IMR-90 (cell line): Measurements from ENCODE around the gene CKS1B. TPM values are rescaled to one million over a fixed set of nuclear protein-coding genes. Genes with fewer than 3 reads are reported as not detected.

Source experiments
- ATAC-seq: fragments of 200-7000 bp; cut with Tn5 transposase; 2 replicates; pipeline ENCODE4 v1.9.1; 2020; ENCODE audit warnings: low read depth, mild to moderate bottlenecking, moderate library complexity
- BruUV-seq: library from RNA; stranded (reverse); fragments of 400-500 nt; replicated peaks from 2 replicates; lab custom pipeline; 2021; lab: Mats Ljungman, UMichigan
- CTCF ChIA-PET: fragments of 300-600 bp; formaldehyde crosslinking; extraction: SDS; loops from one replicate; lab custom pipeline; 2021; ENCODE audit warnings: antibody characterized with exemption; lab: Yijun Ruan, JAX
- POLR2A ChIA-PET: fragments of 300-600 bp; sonication (Branson Sonifier 250); formaldehyde crosslinking; loops from one replicate; lab custom pipeline; 2022; ENCODE audit warnings: antibody characterized with exemption; ENCODE audit not compliant: unreplicated experiment; lab: Charles Lee
- DNase-seq: peaks from one replicate; pipeline ENCODE4 v3.0.0; 2013
- H2AFZ ChIP-seq: replicated peaks from 2 replicates; pipeline ENCODE3; 2013; ENCODE audit warnings: low read length, mild to moderate bottlenecking; ENCODE audit not compliant: poor library complexity
- H2AK5ac ChIP-seq: 2 replicates; pipeline ENCODE4 v1.6.1; 2013; ENCODE audit warnings: low read depth, low read length, inconsistent platforms
- H2AK9ac ChIP-seq: replicated peaks from 2 replicates; pipeline ENCODE3; 2013; ENCODE audit warnings: mild to moderate bottlenecking, low read depth, low read length, moderate library complexity; ENCODE audit not compliant: poor library complexity
- H2BK120ac ChIP-seq: 2 replicates; pipeline ENCODE4 v1.6.1; 2013; ENCODE audit warnings: low read depth, low read length, inconsistent platforms
- H2BK15ac ChIP-seq: 3 replicates; pipeline ENCODE4 v1.6.1; 2013; ENCODE audit warnings: low read depth, low read length, inconsistent platforms
- H2BK20ac ChIP-seq: 2 replicates; pipeline ENCODE4 v1.6.1; 2013; ENCODE audit warnings: low read depth, mild to moderate bottlenecking, inconsistent platforms, low read length, moderate library complexity
- H2BK5ac ChIP-seq: 2 replicates; pipeline ENCODE4 v1.6.1; 2013; ENCODE audit warnings: mild to moderate bottlenecking, low read depth, low read length, inconsistent platforms; ENCODE audit not compliant: poor library complexity, severe bottlenecking
- H3K14ac ChIP-seq: replicated peaks from 2 replicates; pipeline ENCODE4 v1.6.1; 2013; ENCODE audit warnings: low read depth, low read length, inconsistent platforms
- H3K18ac ChIP-seq: 2 replicates; pipeline ENCODE4 v1.6.1; 2013; ENCODE audit warnings: low read depth, low read length, control low read depth
- H3K23ac ChIP-seq: 2 replicates; pipeline ENCODE4 v1.6.1; 2013; ENCODE audit warnings: low read depth, low read length, inconsistent platforms
- H3K27ac ChIP-seq: 2 replicates; pipeline ENCODE4 v1.5.1; 2013; ENCODE audit warnings: mild to moderate bottlenecking, control low read depth, low read length; ENCODE audit not compliant: insufficient read depth
- H3K27me3 ChIP-seq: 2 replicates; pipeline ENCODE4 v1.6.1; 2013; ENCODE audit warnings: low read length; ENCODE audit not compliant: control insufficient read depth, insufficient read depth
- H3K36me3 ChIP-seq: 2 replicates; pipeline ENCODE4 v1.6.1; 2013; ENCODE audit warnings: low read length, mixed read lengths; ENCODE audit not compliant: control insufficient read depth, insufficient read depth
- H3K4ac ChIP-seq: 2 replicates; pipeline ENCODE4 v1.6.1; 2013; ENCODE audit warnings: low read depth, low read length, inconsistent platforms
- H3K4me1 ChIP-seq: 2 replicates; pipeline ENCODE4 v1.6.1; 2013; ENCODE audit warnings: low read length, mixed read lengths; ENCODE audit not compliant: control insufficient read depth, insufficient read depth
- H3K4me2 ChIP-seq: 2 replicates; pipeline ENCODE4 v1.6.1; 2013; ENCODE audit warnings: low read depth, mild to moderate bottlenecking, control low read depth, low read length, moderate library complexity
- H3K4me3 ChIP-seq: 2 replicates; pipeline ENCODE4 v1.5.1; 2013; ENCODE audit warnings: low read depth, mild to moderate bottlenecking, control low read depth, low read length, moderate library complexity; ENCODE audit not compliant: insufficient read depth
- H3K56ac ChIP-seq: 2 replicates; pipeline ENCODE4 v1.6.1; 2013; ENCODE audit warnings: low read length, inconsistent platforms; ENCODE audit not compliant: insufficient read depth; ENCODE audit errors: extremely low read depth
- H3K79me1 ChIP-seq, 2 experiments: 2 replicates each; pipeline ENCODE4 v1.6.1; 2013; ENCODE audit warnings: low read length in 2 of 2, inconsistent platforms in 1 of 2, low read depth in 1 of 2
- H3K9ac ChIP-seq: 2 replicates; pipeline ENCODE4 v1.6.1; 2013; ENCODE audit warnings: low read depth, low read length, control low read depth
- H3K9me1 ChIP-seq: 2 replicates; pipeline ENCODE4 v1.6.1; 2013; ENCODE audit warnings: low read length, inconsistent platforms; ENCODE audit not compliant: insufficient read depth
- H3K9me3 ChIP-seq: 2 replicates; pipeline ENCODE4 v1.6.1; 2013; ENCODE audit warnings: low read length; ENCODE audit not compliant: control insufficient read depth, insufficient read depth
- H4K20me1 ChIP-seq: 2 replicates; pipeline ENCODE4 v1.6.1; 2013; ENCODE audit warnings: low read length, inconsistent platforms; ENCODE audit not compliant: insufficient read depth
- H4K5ac ChIP-seq: 2 replicates; pipeline ENCODE4 v1.6.1; 2013; ENCODE audit warnings: mild to moderate bottlenecking, low read depth, low read length, control low read depth
- H4K8ac ChIP-seq, 2 experiments: 2 replicates each; pipeline ENCODE4 v1.6.1; 2013; ENCODE audit warnings: low read depth in 2 of 2, low read length in 2 of 2, control low read depth in 1 of 2, inconsistent platforms in 1 of 2
- H4K91ac ChIP-seq: 2 replicates; pipeline ENCODE4 v1.6.1; 2013; ENCODE audit warnings: low read depth, low read length, inconsistent platforms; ENCODE audit not compliant: insufficient read depth
- CEBPB ChIP-seq: IDR thresholded peaks from 2 replicates; pipeline ENCODE4 v1.6.1; 2012; ENCODE audit warnings: low read depth, low read length, improper control_type of control experiment
- NFE2L2 ChIP-seq: fragments of 150-350 bp; IDR thresholded peaks from 2 replicates; pipeline ENCODE4 v1.6.1; 2016; ENCODE audit warnings: low read depth, mild to moderate bottlenecking, low read length
- POLR2A ChIP-seq: IDR thresholded peaks from 2 replicates; pipeline ENCODE4 v1.6.1; 2012; ENCODE audit warnings: mild to moderate bottlenecking, low read depth, low read length
- WGBS, 2 experiments: methylation state at CpG; one replicate each; pipeline versions ENCODE4 v1.1.5 to v1.1.7; 2013; ENCODE audit warnings: missing lambda C conversion rate in 2 of 2; ENCODE audit not compliant: insufficient read length in 1 of 2; ENCODE audit errors: extremely low coverage in 2 of 2; 5-methylcytosine and 5-hydroxymethylcytosine counted together
- dilution Hi-C: fragments of 300-500 bp; cut with HindIII; formaldehyde crosslinking; loops from one replicate; pipeline ENCODE4 v1.14.3; 2018; ENCODE audit warnings: low sequenced_read_pairs; ENCODE audit not compliant: unreplicated experiment
- in situ Hi-C: fragments of 300-500 bp; cut with MboI; formaldehyde crosslinking; loops from 3 replicates; pipeline ENCODE4 v1.14.3; 2019; ENCODE audit warnings: low sequenced_read_pairs, inconsistent platforms, mixed read lengths
- intact Hi-C: fragments of 100-400 bp; cut with micrococcal nuclease; formaldehyde crosslinking; loops from 2 replicates; pipeline ENCODE4 v1.10.0; 2022
- polyA plus RNA-seq, 3 experiments: library from polyadenylated mRNA; depleted of rRNA; stranded (reverse); fragments of >200 nt; gene quantifications; 2 replicates each; pipeline ENCODE4 v1.2.3, GENCODE V29; 2012; ENCODE audit warnings: low replicate concordance in 1 of 3
- total RNA-seq: library from RNA; depleted of rRNA; stranded (reverse); fragments of >200 nt; gene quantifications from 2 replicates; pipeline ENCODE4 v1.2.3, GENCODE V29; 2012

Gene CKS1B
- total and polyA plus RNA-seq, 2 of the 4 experiments (the other 2 are of a cell fraction) = 140 to 195 TPM

- no peak for TF ChIP-seq NFE2L2
- TF ChIP-seq CEBPB = no peak
- TF ChIP-seq POLR2A = no peak
- intact Hi-C loops = loop anchor here (2.0 to 5.0 kb wide), 3 partner anchors 39 to 63 kb away; partner anchors contain the start of genes ADAM15, PMVK and PYGO2
- Histone ChIP-seq H3K9ac (peak overlapping the region; percentile 94), H2BK15ac (peak overlapping the region; percentile 22; the same call in 1 of the 3 replicates), H2BK5ac (peak overlapping the region; percentile 85), H2AK5ac (peak overlapping the region; percentile 90), H3K4me2 (peak overlapping the region; percentile 100), H3K4me3 (peak overlapping the region; percentile 75), H3K79me1 (peaks cover 14 to 39% of the 10 kb centered on the region in 2 experiments), H3K14ac (peak overlapping the region; percentile 15), H4K20me1 (no peaks in the 10 kb centered on the region), H3K9me3 (no peaks in the 10 kb centered on the region), H4K5ac (peak overlapping the region; percentile 90), H3K23ac (peak overlapping the region; percentile 76), H2AK9ac (peak overlapping the region; percentile 98), H4K8ac (peak overlapping the region; percentile 12 to 90), H3K18ac (peak overlapping the region; percentile 95), H3K27ac (peak overlapping the region; percentile 91), H2AFZ (peak overlapping the region; percentile 78), H3K4me1 (peaks cover 15% of the 10 kb centered on the region), H3K56ac (no peak overlapping the region; the same call in 1 of the 2 replicates), H2BK120ac (peak overlapping the region; percentile 78; the same call in 1 of the 2 replicates), H3K27me3 (no peaks in the 10 kb centered on the region), H3K36me3 (no peaks in the 10 kb centered on the region), H3K4ac (peak overlapping the region; percentile 85), H2BK20ac (peak overlapping the region; percentile 11; the same call in 1 of the 2 replicates), H3K9me1 (peaks cover 7% of the 10 kb centered on the region), H4K91ac (peak overlapping the region; percentile 69)
- ChIA-PET CTCF (interaction anchor here (0.9 to 2.1 kb wide), 10 partner anchors 18 to 519 kb away, joined by 3 to 11 read pairs (median 4); partner anchors contain the start of genes PBXIP1, PYGO2 and SHC1), POLR2A (interaction anchor here (0.6 kb wide), 1 partner anchor 274 kb away, joined by 3 read pairs; the partner anchor contains the start of gene CLK2)
- no TSS peak for BruUV-seq
- no peak for ATAC-seq
- no peak for DNase-seq
- 5% methylated on average over 10 of the region's 50 CpGs; no CpG with 5 or more reads in 1 of the 2 experiments for WGBS, 2 experiments
- dilution Hi-C loops = no loop called here
- in situ Hi-C loops = no loop called here
Measured at GRCh38 chr1:154999571-155000410, 25.3 kb downstream of the CKS1B start.
